Activated CD4-positive, CD25-positive, alpha-beta regulatory T cell (primary cell): Measurements from ENCODE around the gene GADD45G.
A peak's percentile ranks its signal among the peaks of the same experiment; 100 is the strongest.

Source experiments
- DNase-seq, 4 experiments: peaks; one replicate each; lab custom pipeline; 2025; lab: John Stamatoyannopoulos, UW

Gene GADD45G

GRCh38 chr9:89604729-89605464, at the start of gene GADD45G:
Gene GADD45G, plus strand, starts transcription at chr9:89605012. Its CDS starts 110 bp downstream, at chr9:89605122.
- DNase-seq = peak; percentile 39 to 63 (median 50)

- no peak for DNase-seq
These were observed 49.8 kb upstream of the GADD45G start for GRCh38 chr9:89555036-89555415.

DNA sequence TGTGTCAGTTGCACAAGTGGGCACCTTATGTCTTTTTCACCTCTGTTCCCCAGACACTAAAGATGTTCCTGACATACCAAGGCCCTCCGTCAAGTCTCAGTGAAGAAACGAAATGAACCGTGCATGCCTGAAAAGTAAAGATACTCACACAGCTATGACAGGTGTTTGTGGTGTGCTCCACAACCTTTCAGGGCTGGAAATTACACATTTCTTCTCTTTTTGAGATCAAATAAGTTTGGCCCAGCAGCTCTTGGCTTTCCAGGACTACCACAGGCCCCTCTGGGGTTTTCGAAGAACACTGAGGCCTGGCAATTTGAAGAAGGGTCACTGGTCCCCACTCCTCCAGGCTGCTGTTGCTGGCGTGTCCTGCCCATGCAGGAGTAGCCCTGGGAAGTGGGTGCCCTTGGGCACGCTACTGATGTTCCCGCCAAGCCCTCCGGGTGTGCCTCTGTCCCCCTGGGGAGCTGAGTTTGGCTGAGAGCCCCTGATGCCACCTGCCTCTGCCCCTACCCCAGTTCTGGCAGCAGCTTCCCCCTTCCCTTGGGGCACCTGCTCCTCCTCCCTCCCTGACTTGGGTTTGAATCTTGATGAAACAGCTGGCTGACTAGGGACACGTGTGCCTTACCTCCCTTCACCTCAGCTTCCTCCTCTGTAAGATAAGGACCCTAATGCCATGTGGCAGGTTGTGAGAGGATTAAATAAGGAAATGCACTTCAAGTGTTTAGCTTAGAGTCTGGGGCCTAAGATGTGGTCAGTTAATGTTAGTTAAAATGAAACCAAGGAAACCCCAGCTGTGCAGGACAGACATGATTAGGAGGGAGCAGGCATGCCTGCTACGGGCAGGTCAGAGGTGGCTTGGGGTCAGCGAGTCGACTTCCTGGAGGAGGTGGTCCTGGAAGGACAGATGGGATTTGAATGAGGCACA, 49.1 kb upstream of the GADD45G start:
- no peak for DNase-seq

- no peak for DNase-seq
These were observed 46.5 kb upstream of the GADD45G start for GRCh38 chr9:89558196-89558899.

DNA sequence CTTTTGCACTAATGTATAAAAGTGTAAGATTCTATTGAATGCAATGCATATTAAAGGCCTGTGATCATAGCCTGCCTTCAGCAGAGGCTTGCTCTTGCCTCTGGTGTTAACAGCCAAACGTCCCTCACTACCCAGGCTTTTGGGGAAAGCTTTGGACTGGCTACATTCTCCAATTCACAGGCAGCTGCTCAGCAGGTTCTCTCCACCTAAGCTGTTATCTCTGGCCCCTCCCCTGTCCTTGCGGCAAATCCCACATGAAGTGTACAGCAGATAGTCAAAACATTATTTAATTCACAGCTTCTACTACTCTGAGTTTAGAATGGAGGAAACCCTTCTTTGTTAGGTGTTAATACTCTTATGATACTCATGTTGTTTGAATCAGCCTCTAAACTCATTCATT, 45.9 kb upstream of the GADD45G start:
- no peak for DNase-seq

- no peak for DNase-seq
These were observed 42.5 kb upstream of the GADD45G start for GRCh38 chr9:89562186-89562814.

DNA sequence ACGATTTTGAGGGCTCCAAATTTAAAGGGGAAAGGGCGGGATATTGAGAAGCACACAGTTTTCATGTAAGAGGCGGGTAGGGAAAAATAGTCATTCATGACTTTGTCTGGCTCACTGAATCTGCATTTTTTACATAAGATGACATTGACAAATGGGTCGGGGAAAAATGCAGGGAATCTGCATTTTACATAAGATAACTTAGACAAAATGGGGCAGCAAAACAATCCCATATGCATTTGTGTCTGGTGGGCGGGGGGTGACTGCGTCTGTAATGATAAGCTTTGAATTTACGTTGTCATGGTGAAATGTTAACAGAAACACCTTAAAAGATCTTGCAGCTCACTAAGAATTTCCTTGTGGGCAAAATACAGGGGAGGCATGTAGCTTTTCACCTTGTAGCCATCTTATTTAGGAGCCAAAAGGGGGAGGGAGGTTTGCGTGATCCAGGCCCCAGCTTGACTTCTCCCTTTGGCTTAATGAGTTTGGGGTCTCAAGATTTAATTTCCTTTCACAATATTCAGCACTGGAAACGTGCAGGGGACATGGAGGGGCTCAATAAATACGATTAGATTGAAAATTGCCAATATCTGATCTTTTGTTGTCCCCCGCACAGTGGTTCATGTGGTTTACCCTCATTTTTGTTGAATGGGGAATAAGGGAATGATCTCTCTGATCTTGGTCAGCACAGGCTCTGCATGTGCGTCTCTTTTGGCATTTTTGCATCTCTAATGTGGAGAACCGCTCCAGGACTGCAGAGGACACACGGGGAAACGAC, 41.1 kb upstream of the GADD45G start:
- no peak for DNase-seq

DNA sequence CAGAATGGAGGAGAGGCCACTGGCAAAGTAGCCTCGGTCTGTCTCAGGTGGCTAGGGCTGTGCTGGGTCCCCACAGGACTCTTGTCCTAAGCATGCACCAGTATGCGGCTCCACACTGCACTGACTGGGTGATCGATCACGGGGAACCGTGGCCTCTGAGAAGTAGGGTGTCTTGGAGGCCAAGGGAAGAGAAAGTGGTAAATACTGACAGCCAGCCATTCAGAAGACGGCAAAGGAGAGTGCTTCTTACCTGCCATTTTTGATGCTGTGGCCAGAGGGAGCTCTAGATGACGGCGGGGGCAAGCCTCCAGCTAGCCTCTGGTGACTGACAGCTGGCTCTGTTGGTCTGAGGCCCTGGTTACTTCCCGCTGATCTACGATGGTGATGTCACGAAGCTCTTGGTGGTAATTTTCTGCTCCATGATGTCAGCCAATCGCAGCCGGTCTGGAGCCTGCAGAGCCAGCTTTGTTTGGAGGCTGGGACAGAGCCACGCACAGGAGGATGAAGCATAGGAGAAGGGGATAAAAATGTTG, 40.4 kb upstream of the GADD45G start:
- no peak for DNase-seq

DNA sequence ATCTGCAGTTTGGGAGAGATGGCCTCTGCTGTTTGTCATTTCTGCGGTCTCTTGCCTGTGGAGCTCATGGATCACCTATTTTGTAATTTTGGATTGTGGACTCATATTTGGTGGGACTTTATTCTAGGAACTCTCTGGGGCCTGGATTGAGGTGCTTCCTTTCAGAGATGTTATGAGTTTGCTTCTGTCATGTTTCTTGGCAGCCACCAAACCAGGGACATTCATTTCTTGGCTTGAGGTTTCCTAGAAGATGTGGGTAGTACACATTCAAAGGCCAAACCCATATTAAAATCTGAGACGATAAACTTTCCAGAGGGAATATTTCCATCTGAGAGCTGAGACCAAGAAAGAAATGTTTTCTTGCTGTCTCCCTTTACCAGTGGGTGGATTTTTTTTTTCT, 37.2 kb upstream of the GADD45G start:
- DNase-seq = no peak

DNA sequence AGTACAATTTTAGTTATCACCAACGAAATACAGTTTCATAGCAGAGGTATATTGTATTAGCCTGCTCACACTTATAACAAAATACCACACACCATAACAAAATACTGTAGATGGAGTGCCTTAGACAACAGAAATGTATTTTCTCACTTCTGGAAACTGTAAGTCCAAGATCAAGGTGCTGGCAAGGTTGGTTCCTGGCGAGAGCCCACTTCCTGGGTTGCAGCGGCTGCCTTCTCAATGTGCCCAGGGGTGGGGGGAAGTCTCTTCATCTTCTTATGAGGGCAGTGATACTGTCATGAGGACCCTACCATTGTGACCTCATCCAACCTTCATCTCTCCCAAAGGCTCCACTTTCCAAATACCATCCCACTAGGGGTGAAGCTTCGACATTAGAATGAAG, 30.5 kb upstream of the GADD45G start:
- DNase-seq = no peak

- no peak for DNase-seq
These were observed 28.4 kb upstream of the GADD45G start for GRCh38 chr9:89576404-89576839.

DNA sequence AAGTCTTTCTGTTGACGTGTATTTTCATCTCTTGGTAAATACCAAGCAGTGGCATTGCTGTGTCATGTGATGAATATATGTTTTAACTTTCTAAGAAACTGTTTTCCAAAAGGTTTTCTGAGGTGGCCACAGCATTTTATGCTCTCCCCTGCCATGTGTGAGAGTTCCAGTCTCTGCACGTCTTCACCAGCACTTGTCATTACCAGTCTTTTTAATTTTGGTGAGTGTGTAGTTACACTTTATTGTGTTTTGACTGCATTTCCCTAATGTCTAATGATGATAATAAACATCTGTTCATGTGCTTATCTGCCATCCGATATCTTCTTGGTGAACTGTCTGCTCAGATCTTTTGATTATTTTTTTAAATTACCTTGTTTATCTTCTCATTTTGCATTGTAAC, 27.4 kb upstream of the GADD45G start:
- DNase-seq = no peak

GRCh38 chr9:89579741-89580385, 24.9 kb upstream of the GADD45G start:
- DNase-seq = no peak

- no peak for DNase-seq
These were observed 18.5 kb upstream of the GADD45G start for GRCh38 chr9:89586311-89586710.

DNA sequence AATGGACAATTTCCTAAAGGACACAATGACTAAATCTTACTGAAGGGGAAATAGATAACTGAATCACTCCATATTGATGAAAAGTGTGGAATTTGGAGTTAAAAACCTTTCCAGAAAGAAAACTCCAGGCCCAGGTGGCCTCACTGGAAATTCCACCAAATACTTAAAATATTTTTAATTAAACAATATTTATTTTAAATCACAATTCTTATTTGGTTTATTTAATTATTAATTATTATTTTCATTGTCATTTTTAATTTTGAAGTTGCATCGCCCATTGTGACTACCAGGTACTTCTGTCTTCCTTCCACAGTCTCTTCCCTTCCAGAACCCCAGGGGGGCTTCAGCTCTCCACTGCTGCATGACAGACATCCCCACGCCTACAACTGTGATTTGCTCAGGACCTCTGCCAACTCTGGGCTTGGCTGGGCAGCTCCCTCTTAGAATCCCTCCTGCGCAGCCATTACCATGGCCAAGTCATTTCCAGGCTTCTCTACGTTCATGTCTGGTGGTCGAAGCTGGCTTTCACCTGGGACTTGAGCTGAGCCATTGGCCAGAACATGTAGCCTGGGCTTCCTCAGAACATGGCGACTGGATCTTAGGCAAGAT, 16.4 kb upstream of the GADD45G start:
- no peak for DNase-seq

DNA sequence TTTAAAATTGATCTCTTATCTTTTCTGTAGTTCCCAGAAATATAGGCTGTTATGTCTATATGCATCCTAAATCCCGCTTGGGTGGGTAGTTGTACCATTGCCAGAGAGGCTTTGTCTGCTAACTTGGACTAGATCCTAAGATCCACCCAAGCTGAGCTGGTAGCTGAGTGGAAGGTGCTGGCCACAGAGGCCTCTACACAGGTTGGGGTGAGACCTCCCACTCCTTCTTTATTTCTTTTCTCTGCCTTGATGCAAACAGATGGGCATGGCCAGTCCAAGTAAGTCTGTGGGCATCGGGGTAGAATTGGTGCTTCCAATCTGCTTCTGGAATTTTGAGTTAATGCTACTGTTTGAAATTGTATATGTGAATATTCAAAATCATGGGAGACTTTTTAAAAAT, 14.4 kb upstream of the GADD45G start:
- no peak for DNase-seq

- no peak for DNase-seq
These were observed 13.3 kb upstream of the GADD45G start for GRCh38 chr9:89591274-89592212.

DNA sequence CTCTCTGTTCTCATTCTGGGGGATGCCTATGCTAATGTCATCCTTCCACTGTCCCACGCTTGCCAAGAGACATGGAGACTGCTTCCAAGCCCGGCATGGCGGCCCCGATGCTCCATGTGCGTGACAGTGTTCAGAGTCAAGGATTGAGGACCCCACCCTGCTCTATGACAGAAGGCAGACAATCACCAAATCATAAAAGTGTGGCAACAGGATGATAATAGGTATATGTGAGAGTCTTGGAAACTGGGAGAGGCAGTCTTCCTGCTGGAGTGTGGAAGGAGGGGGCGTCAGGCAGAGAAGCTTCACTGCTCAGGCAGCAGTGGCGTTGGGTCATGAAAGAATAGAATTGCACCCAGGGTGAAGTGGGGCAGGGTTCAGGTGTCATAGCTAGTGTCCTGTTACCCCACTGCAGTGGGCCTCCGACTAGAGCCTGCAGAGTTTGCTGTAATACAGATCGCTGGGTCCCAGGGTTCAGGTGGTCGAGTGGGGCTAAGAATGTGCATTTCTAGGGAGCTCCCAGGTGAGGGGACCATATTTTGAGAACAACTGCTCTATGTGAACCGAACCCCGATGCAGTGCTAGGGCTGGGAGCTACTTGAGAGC, 12.5 kb upstream of the GADD45G start:
- DNase-seq = no peak
